ENCODE results near the gene ITPRIPL2. TPM values are rescaled to one million over a fixed set of nuclear protein-coding genes. Genes with fewer than 3 reads are reported as not detected.

ITPRIPL2 gene
- total RNA-seq, 1 donor from 2014 or later: 71.2 TPM

DNA sequence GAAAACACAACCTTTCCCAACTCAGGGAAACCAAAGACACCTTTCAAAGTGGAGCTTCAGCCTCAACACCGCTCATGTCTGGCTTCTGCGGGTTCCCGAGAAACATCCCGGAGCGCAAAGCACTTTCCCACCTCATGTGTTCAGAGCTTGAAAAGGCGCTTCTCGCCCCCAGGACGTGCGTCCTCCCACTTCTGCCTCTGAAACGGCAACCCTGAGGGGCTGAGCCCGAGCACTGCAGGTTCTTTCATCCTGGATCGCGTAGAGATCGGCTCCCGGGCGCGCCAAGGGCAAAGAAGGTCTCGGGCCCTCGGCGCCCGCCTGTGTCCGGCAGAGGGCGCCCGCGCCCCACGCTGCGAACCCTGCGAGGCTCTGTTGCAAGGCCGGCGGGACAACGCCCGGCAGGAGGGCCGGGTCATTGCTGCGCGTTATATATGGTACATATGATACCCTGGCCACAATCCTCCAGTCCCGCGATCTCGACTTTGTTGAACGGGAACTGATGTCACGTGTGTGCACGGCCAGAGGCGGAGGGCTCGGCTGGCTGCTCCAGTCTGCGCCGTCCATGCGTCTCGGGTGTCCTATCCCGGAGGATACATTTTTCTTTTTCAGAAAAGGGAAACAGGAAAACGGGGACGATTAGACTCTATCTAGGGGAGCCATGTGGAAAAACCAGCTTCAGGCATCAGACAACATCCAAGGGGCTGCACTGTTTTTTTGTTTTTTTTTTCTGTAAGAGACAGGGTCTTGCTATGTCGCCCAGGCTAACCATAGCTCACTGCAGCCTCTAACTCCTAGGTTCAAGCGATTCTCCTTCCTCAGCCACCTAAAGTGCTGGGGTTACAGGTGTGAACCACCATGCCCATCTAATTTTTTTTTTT, 27.2 kb upstream of the ITPRIPL2 start:
- Histone ChIP-seq H3K9me3 (no peaks in the 10 kb centered on the region), H3K36me3 (no peaks in the 10 kb centered on the region), H3K4me1 (peaks cover 14% of the 10 kb centered on the region), H3K27ac (no peak overlapping the region), H3K4me3 (peak overlapping the region; percentile 44 to 47), H3K27me3 (no peaks in the 10 kb centered on the region)
- intact Hi-C loops (cut with DNase I): loop anchor here (5.0 to 10.0 kb wide), 3 partner anchors 98 to 418 kb away; no protein-coding TSS in a partner anchor
- no peak for DNase-seq (ENCODE audit: extremely low spot score in 2 of 2)
- TF ChIP-seq POLR2A (IDR thresholded peaks at IDR 0.05) (no peak), POLR2AphosphoS5 (IDR thresholded peaks at IDR 0.05; ENCODE audit: insufficient read depth in 1 of 2, low read depth in 1 of 2) (peak; percentile 64 to 68)
- TF ChIP-seq, protein P1, sequence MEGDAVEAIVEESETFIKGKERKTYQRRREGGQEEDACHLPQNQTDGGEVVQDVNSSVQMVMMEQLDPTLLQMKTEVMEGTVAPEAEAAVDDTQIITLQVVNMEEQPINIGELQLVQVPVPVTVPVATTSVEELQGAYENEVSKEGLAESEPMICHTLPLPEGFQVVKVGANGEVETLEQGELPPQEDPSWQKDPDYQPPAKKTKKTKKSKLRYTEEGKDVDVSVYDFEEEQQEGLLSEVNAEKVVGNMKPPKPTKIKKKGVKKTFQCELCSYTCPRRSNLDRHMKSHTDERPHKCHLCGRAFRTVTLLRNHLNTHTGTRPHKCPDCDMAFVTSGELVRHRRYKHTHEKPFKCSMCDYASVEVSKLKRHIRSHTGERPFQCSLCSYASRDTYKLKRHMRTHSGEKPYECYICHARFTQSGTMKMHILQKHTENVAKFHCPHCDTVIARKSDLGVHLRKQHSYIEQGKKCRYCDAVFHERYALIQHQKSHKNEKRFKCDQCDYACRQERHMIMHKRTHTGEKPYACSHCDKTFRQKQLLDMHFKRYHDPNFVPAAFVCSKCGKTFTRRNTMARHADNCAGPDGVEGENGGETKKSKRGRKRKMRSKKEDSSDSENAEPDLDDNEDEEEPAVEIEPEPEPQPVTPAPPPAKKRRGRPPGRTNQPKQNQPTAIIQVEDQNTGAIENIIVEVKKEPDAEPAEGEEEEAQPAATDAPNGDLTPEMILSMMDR (IDR thresholded peaks at IDR 0.05): peak; percentile 85 to 99 (median 95)

DNA sequence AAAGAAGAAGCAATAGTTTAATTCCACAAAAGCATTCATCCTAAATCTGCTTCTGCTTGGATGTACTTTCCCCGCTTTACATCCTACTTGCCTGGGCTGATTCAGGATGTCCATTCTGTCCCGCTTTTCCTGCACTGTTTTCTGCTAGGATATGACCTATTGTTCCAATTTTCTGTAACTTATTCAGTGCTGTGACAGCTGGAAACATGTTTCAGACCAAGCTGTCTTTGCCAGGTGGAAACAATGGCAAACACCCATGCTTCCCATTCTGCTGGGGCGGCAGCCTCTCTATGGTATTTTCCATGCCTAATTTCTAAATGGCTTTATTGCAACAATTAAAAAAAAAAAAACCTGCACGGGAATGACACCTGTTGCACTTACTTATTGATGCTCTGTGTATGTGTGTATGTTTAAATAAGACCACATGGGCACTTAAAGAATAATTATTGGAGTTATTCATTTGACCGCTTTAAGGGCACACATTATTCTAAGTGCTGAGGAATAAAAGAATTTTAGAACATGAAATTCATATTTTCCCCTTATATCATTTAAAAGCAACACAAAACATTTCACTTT, 25.3 kb upstream of the ITPRIPL2 start:
- H3K9me3 ChIP-seq: no peaks in the 10 kb centered on the region
- no peak for DNase-seq (ENCODE audit: extremely low spot score in 2 of 2)
- H3K36me3 ChIP-seq: no peaks in the 10 kb centered on the region
- peaks cover 14% of the 10 kb centered on the region for H3K4me1 ChIP-seq
- intact Hi-C loops (cut with DNase I): loop anchor here (5.0 to 10.0 kb wide), 3 partner anchors 96 to 416 kb away; no protein-coding TSS in a partner anchor
- no peaks in the 10 kb centered on the region for H3K27me3 ChIP-seq
- TF ChIP-seq POLR2AphosphoS5 (IDR thresholded peaks at IDR 0.05; ENCODE audit: insufficient read depth in 1 of 2, low read depth in 1 of 2) (no peak), POLR2A (IDR thresholded peaks at IDR 0.05) (no peak)
- TF ChIP-seq, protein P1 (IDR thresholded peaks at IDR 0.05): no peak
- H3K27ac ChIP-seq: no peak overlapping the region
- H3K4me3 ChIP-seq: no peak overlapping the region

DNA sequence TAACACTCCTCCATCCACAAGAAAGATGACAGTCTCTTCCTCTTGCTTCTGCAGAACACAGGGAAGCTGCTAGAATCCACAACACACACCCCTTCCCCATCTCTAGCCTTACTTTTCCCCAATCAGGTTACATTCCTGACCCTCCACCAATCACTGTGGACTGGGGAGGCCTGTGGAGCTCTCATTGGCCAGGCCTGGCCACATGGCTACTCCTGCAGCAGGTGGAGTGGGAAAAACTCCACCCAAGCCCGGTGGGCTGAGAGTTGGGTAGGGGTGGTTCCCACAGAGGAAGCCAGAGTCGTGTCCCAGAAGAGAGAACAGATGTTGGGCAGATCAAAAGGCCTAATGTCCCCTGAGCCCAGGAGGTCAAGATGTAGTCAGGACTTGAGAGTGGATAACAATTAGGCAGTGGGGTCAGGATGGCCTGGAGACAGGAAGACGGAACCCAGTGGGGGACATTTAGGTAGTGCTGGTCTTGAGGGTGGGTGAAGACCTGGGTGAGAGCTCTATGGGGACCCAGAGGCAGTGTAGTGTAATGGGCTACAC, 24.3 kb upstream of the ITPRIPL2 start:
- Histone ChIP-seq H3K36me3 (no peaks in the 10 kb centered on the region), H3K4me1 (peaks cover 14% of the 10 kb centered on the region), H3K9me3 (no peaks in the 10 kb centered on the region), H3K27me3 (no peaks in the 10 kb centered on the region), H3K4me3 (no peak overlapping the region), H3K27ac (no peak overlapping the region)
- DNase-seq (ENCODE audit: extremely low spot score in 2 of 2): no peak
- TF ChIP-seq POLR2AphosphoS5 (IDR thresholded peaks at IDR 0.05; ENCODE audit: insufficient read depth in 1 of 2, low read depth in 1 of 2) (no peak), POLR2A (IDR thresholded peaks at IDR 0.05) (no peak)
- TF ChIP-seq, protein P1 (IDR thresholded peaks at IDR 0.05): no peak
- intact Hi-C loops (cut with DNase I): loop anchor here (5.0 to 10.0 kb wide), 3 partner anchors 95 to 415 kb away; no protein-coding TSS in a partner anchor

DNA sequence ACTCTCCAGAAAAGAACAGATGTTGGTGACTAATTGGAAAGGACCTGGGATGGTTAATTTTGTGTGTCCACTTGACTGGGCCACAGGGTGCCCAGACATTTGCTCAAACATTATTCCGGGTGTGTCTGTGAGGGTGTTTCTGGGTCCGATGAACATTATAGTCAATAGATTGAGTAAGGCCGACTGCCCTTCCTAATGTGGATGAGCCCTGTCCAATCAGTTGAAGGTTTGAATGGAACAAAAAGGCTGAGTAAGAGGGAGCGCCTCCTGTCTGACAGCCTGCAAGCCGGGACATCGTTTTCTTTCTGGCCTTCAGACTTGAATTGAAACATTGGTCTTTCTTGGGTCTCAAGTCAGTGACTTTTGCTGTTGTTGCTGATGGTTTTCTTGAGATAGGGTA, 22.8 kb upstream of the ITPRIPL2 start:
- no peak for DNase-seq (ENCODE audit: extremely low spot score in 2 of 2)
- no peak overlapping the region for H3K4me3 ChIP-seq
- H3K27ac ChIP-seq: no peak overlapping the region
- H3K9me3 ChIP-seq: no peaks in the 10 kb centered on the region
- no peaks in the 10 kb centered on the region for H3K36me3 ChIP-seq
- no peak for TF ChIP-seq POLR2A (IDR thresholded peaks at IDR 0.05)
- no peak for TF ChIP-seq POLR2AphosphoS5 (IDR thresholded peaks at IDR 0.05; ENCODE audit: insufficient read depth in 1 of 2, low read depth in 1 of 2)
- TF ChIP-seq, protein P1 (IDR thresholded peaks at IDR 0.05): no peak
- intact Hi-C loops (cut with DNase I): no loop called here
- H3K27me3 ChIP-seq: no peaks in the 10 kb centered on the region
- peaks cover 10% of the 10 kb centered on the region for H3K4me1 ChIP-seq

Measured in vagina (tissue), 2 donors.